Brain pericyte (primary cell): ENCODE data around the gene SLC32A1.

Experiments used
- DNase-seq: peaks from one replicate; pipeline ENCODE4 v3.0.0-alpha.2; 2012; ENCODE audit warnings: low read depth, low spot score

The SLC32A1 gene

GRCh38 chr20:38754924-38755323 is 30.6 kb downstream of the SLC32A1 start:
- no peak for DNase-seq

GRCh38 chr20:38755324-38755910 is 31.1 kb downstream of the SLC32A1 start:
- no peak for DNase-seq

GRCh38 chr20:38757145-38757775 is 33.0 kb downstream of the SLC32A1 start:
- DNase-seq, result no peak

- DNase-seq, result no peak
These were observed 34.8 kb downstream of the SLC32A1 start for GRCh38 chr20:38759106-38759505.

GRCh38 chr20:38760978-38761377 is 36.7 kb downstream of the SLC32A1 start:
- DNase-seq, result no peak

GRCh38 chr20:38762174-38762573 is 37.9 kb downstream of the SLC32A1 start:
- DNase-seq, result no peak

GRCh38 chr20:38763616-38764015 is 39.3 kb downstream of the SLC32A1 start:
- no peak for DNase-seq

GRCh38 chr20:38764567-38765318 is 40.5 kb downstream of the SLC32A1 start:
- DNase-seq, result no peak

GRCh38 chr20:38766071-38766470 is 41.8 kb downstream of the SLC32A1 start:
- no peak for DNase-seq

GRCh38 chr20:38769376-38770295 is 45.4 kb downstream of the SLC32A1 start:
- DNase-seq, result no peak

- DNase-seq, result no peak
These were observed 46.3 kb downstream of the SLC32A1 start for GRCh38 chr20:38770546-38770945.

- no peak for DNase-seq
These were observed 46.7 kb downstream of the SLC32A1 start for GRCh38 chr20:38770970-38771369.

- DNase-seq, result no peak
These were observed 47.3 kb downstream of the SLC32A1 start for GRCh38 chr20:38771621-38772020.

- DNase-seq, result no peak
These were observed 49.9 kb downstream of the SLC32A1 start for GRCh38 chr20:38774167-38774566.

GRCh38 chr20:38776363-38776762 is 52.1 kb downstream of the SLC32A1 start:
- DNase-seq, result no peak
